DND-41 (cell line): ENCODE data around the gene KCNMA1.

Experiments used
- ATAC-seq: fragments of 200-7000 bp; cut with Tn5 transposase; 3 replicates; pipeline ENCODE4 v1.9.1; 2021; ENCODE audit warnings: low read depth; ENCODE audit not compliant: insufficient read depth
- DNase-seq: peaks from one replicate; pipeline ENCODE4 v3.0.0-alpha.2; 2020
- H2AFZ ChIP-seq: 2 replicates; pipeline ENCODE4 v1.6.0; 2012; ENCODE audit warnings: low read depth, low read length
- H3K27ac ChIP-seq: 2 replicates; pipeline ENCODE4 v1.5.1; 2012; ENCODE audit warnings: low read length, inconsistent platforms
- H3K27me3 ChIP-seq: fragments of 200-600 bp; sonication (generic); 2 replicates; pipeline ENCODE4 v1.6.0; 2012; ENCODE audit warnings: low read length, mild to moderate bottlenecking, inconsistent platforms; ENCODE audit not compliant: insufficient read depth, poor library complexity
- H3K36me3 ChIP-seq: 2 replicates; pipeline ENCODE4 v1.5.1; 2012; ENCODE audit warnings: low read length, inconsistent platforms; ENCODE audit not compliant: insufficient read depth
- H3K4me1 ChIP-seq: 2 replicates; pipeline ENCODE4 v1.5.1; 2012; ENCODE audit warnings: mild to moderate bottlenecking, low read length; ENCODE audit not compliant: insufficient read depth
- H3K4me2 ChIP-seq: 2 replicates; pipeline ENCODE4 v1.6.0; 2012; ENCODE audit warnings: mild to moderate bottlenecking, moderate library complexity, low read length, inconsistent platforms; ENCODE audit not compliant: insufficient read depth
- H3K4me3 ChIP-seq, 2 experiments: fragments of 200-600 bp in 1 of 2; shearing (Covaris generic) in 1 of 2; 2 replicates each; pipeline ENCODE4 v1.5.1; 2012 to 2016; ENCODE audit warnings: inconsistent platforms in 2 of 2, low read length in 2 of 2, mild to moderate bottlenecking in 2 of 2, low read depth in 1 of 2, moderate library complexity in 1 of 2
- H3K79me2 ChIP-seq: 2 replicates; pipeline ENCODE4 v1.6.0; 2012; ENCODE audit warnings: low read length, inconsistent platforms; ENCODE audit not compliant: insufficient read depth
- H3K9ac ChIP-seq: 2 replicates; pipeline ENCODE4 v1.6.0; 2012; ENCODE audit warnings: low read depth, mild to moderate bottlenecking, inconsistent platforms, low read length, moderate library complexity
- H3K9me3 ChIP-seq: 2 replicates; pipeline ENCODE4 v1.5.1; 2012; ENCODE audit warnings: low read length, moderate library complexity, mild to moderate bottlenecking, inconsistent platforms; ENCODE audit not compliant: insufficient read depth, severe bottlenecking
- H4K20me1 ChIP-seq: 2 replicates; pipeline ENCODE4 v1.6.0; 2012; ENCODE audit warnings: low read length; ENCODE audit not compliant: insufficient read depth
- EZH2 ChIP-seq: IDR thresholded peaks from 3 replicates; pipeline ENCODE4 v1.6.1; 2012; ENCODE audit warnings: borderline replicate concordance, low read depth, mild to moderate bottlenecking, moderate library complexity, low read length, inconsistent platforms; ENCODE audit not compliant: severe bottlenecking
- TF ChIP-seq, protein P1 (sequence below): IDR thresholded peaks from 2 replicates; pipeline ENCODE4 v1.5.1; 2012; ENCODE audit warnings: borderline replicate concordance, low read length, moderate library complexity, mild to moderate bottlenecking; ENCODE audit not compliant: poor library complexity, severe bottlenecking; ENCODE audit errors: extremely low read depth

KCNMA1 gene

DNA sequence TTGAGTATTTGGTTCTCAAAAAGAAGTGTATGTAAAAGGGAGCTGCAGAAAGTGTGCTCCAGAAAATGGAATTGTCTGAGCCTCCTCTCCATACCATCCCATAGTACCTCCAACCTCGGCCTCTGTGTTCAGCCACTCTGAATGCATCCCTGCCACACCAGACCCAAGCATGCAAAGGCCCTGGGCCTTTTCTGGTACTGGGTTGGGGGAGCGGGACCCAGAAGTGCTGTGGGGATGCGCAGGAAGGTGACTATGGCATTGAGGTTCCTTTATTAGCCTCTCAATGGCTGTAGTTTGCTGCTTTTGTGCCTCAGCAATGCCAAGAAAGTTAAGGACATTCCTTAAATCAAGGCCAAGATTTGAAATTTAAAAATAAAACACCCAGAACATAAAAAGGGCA lies 2.1 kb upstream of the KCNMA1 start:
- no peak for TF ChIP-seq EZH2
- TF ChIP-seq, protein P1, sequence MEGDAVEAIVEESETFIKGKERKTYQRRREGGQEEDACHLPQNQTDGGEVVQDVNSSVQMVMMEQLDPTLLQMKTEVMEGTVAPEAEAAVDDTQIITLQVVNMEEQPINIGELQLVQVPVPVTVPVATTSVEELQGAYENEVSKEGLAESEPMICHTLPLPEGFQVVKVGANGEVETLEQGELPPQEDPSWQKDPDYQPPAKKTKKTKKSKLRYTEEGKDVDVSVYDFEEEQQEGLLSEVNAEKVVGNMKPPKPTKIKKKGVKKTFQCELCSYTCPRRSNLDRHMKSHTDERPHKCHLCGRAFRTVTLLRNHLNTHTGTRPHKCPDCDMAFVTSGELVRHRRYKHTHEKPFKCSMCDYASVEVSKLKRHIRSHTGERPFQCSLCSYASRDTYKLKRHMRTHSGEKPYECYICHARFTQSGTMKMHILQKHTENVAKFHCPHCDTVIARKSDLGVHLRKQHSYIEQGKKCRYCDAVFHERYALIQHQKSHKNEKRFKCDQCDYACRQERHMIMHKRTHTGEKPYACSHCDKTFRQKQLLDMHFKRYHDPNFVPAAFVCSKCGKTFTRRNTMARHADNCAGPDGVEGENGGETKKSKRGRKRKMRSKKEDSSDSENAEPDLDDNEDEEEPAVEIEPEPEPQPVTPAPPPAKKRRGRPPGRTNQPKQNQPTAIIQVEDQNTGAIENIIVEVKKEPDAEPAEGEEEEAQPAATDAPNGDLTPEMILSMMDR: no peak
- no peaks in the 10 kb centered on the region for H3K36me3 ChIP-seq
- H3K27me3 ChIP-seq: peaks cover 3% of the 10 kb centered on the region
- no peak overlapping the region for H3K27ac ChIP-seq
- no peaks in the 10 kb centered on the region for H3K4me1 ChIP-seq
- DNase-seq (no peak), ATAC-seq (no peak)
- no peak overlapping the region for H3K9ac ChIP-seq
- no peaks in the 10 kb centered on the region for H3K79me2 ChIP-seq
- H4K20me1 ChIP-seq: peaks cover 3% of the 10 kb centered on the region; the same call in 1 of the 2 replicates
- no peak overlapping the region for H3K4me2 ChIP-seq
- no peak overlapping the region for H3K4me3 ChIP-seq
- no peaks in the 10 kb centered on the region for H3K9me3 ChIP-seq
- H2AFZ ChIP-seq: no peak overlapping the region

DNA sequence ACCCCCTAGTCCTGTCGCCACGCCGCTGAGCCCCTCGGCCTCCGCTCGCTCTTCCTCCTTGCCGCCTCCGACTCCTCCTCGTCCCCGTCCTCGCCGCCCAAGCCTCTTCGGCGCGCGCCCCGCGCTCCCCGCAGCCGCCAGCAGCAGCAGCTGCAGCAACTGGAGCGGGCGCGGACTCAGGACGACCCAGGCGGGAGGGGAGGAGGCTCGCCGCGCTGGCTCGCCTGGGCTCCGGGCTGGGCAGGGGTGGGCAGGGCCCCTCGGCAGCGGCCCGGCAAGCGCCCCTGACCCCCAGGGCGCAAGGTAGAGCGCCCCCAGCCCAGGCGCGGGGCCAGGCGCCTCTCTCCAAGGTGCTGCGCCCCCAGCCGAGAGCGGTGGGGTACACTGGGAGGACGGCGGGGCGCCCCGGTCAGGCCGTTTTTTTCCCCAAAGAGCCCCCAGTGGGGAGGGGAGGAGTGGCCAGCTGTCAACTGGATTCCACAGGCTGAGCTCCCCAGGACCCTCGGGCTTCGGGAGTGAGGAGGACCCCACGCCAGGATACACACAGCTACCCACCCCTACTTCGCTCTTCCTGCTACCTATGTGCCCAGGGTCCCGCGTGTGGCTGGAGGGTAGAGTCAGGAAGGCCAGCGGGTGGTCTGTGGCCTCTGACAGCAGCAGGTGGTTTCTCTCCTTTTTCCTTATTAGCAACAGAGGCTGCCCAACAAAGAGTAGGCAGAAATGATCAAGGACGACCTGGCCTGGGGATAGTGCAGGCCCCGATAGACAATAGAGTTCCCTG lies 903 bp upstream of the KCNMA1 start:
- Histone ChIP-seq H3K27me3 (peaks cover 3% of the 10 kb centered on the region), H4K20me1 (peaks cover 3% of the 10 kb centered on the region; the same call in 1 of the 2 replicates), H3K4me2 (no peak overlapping the region), H3K4me3 (no peak overlapping the region), H2AFZ (no peak overlapping the region), H3K9ac (no peak overlapping the region), H3K27ac (no peak overlapping the region), H3K79me2 (no peaks in the 10 kb centered on the region), H3K36me3 (no peaks in the 10 kb centered on the region), H3K4me1 (no peaks in the 10 kb centered on the region), H3K9me3 (no peaks in the 10 kb centered on the region)
- TF ChIP-seq, protein P1: no peak
- no peak for TF ChIP-seq EZH2
- ATAC-seq (no peak), DNase-seq (no peak)

DNA sequence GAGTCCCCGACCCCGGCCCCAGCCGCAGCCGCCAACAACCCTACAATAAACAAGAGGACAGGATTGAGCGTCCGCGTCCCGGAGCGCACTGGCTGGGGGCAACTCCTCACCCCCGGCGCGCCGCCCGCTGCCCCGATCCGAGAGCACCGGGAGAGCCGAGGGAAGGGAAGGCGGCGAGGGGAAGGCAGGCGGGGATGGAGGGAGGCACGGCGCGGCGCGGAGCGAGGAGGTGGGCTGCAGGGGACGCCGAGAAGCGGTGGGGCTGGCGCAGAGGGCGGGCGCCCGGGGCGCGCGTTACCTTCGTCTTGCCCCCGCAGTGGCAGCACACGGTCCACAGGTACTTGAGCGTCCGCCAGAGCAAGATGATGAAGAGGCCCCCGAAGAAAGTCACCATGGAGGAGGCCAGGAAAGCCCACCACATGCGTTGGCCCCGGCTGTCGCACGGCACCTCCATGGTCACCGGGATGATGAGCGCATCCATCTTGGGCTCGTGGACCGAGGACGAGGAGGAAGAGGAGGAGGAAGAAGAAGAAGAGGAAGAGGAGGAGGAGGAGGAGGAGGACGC lies 559 bp downstream of the KCNMA1 start:
- H3K4me2 ChIP-seq: no peak overlapping the region
- no peak overlapping the region for H3K27ac ChIP-seq
- no peak overlapping the region for H3K4me3 ChIP-seq
- no peaks in the 10 kb centered on the region for H3K4me1 ChIP-seq
- ATAC-seq (no peak), DNase-seq (no peak)
- peaks cover 3% of the 10 kb centered on the region; the same call in 1 of the 2 replicates for H4K20me1 ChIP-seq
- no peak for TF ChIP-seq EZH2
- TF ChIP-seq, protein P1: no peak
- no peaks in the 10 kb centered on the region for H3K36me3 ChIP-seq
- no peak overlapping the region for H2AFZ ChIP-seq
- H3K27me3 ChIP-seq: peaks cover 3% of the 10 kb centered on the region
- H3K79me2 ChIP-seq: no peaks in the 10 kb centered on the region
- no peaks in the 10 kb centered on the region for H3K9me3 ChIP-seq
- H3K9ac ChIP-seq: no peak overlapping the region
